Measurements from ENCODE around the gene ARHGAP26. TPM values are rescaled to one million over a fixed set of nuclear protein-coding genes. Genes with fewer than 3 reads are reported as not detected.
"Not testable (repeated sequence)": the region's sequence is repeated elsewhere in the genome, so short reads cannot be mapped to it uniquely, and the experiment has no call there.

The ARHGAP26 gene
- total RNA-seq, 1 donor from 2014 or later: 15.1 TPM

- Mint-ChIP-seq H3K27ac (no peak overlapping the region), H3K27me3 (ENCODE audit: low read depth) (no peaks in the 10 kb centered on the region), H3K9me3 (peaks cover 8% of the 10 kb centered on the region), H3K4me1 (ENCODE audit: low read depth) (peaks cover 57% of the 10 kb centered on the region), H3K4me3 (ENCODE audit: low read depth) (no peak overlapping the region), H3K36me3 (ENCODE audit: low read depth) (peaks cover 38% of the 10 kb centered on the region)
- DNase-seq (ENCODE audit: low spot score): no peak
- intact Hi-C loops (cut with micrococcal nuclease): no loop called here
Measured at GRCh38 chr5:142998316-142999020, 228.3 kb downstream of the ARHGAP26 start.

- Mint-ChIP-seq H3K4me1 (ENCODE audit: low read depth) (peaks cover 65% of the 10 kb centered on the region), H3K36me3 (ENCODE audit: low read depth) (peaks cover 30% of the 10 kb centered on the region)
- H3K4me3 Mint-ChIP-seq (ENCODE audit: low read depth); H3K27ac Mint-ChIP-seq; H3K9me3 Mint-ChIP-seq; H3K27me3 Mint-ChIP-seq (ENCODE audit: low read depth); DNase-seq (ENCODE audit: low spot score): not testable (repeated sequence)
- intact Hi-C loops (cut with micrococcal nuclease): loop anchor here (5.0 to 10.0 kb wide), 6 partner anchors 78 to 967 kb away; no protein-coding TSS in a partner anchor
Measured at GRCh38 chr5:143000551-143000950, 230.4 kb downstream of the ARHGAP26 start.

GRCh38 chr5:143001764-143002351 lies 231.7 kb downstream of the ARHGAP26 start:
- Mint-ChIP-seq H3K9me3 (no peaks in the 10 kb centered on the region), H3K36me3 (ENCODE audit: low read depth) (peaks cover 27% of the 10 kb centered on the region), H3K4me1 (ENCODE audit: low read depth) (peaks cover 69% of the 10 kb centered on the region), H3K4me3 (ENCODE audit: low read depth) (no peak overlapping the region), H3K27me3 (ENCODE audit: low read depth) (no peaks in the 10 kb centered on the region), H3K27ac (peak overlapping the region; percentile 91)
- no peak for DNase-seq (ENCODE audit: low spot score)
- intact Hi-C loops (cut with micrococcal nuclease): loop anchor here (2.0 to 10.0 kb wide), 7 partner anchors 80 to 965 kb away; partner anchors contain the start of gene NR3C1

- intact Hi-C loops (cut with micrococcal nuclease): loop anchor here (1.0 to 10.0 kb wide), 8 partner anchors 80 to 965 kb away; partner anchors contain the start of gene NR3C1
- peaks cover 27% of the 10 kb centered on the region for H3K36me3 Mint-ChIP-seq (ENCODE audit: low read depth)
- no peaks in the 10 kb centered on the region for H3K27me3 Mint-ChIP-seq (ENCODE audit: low read depth)
- H3K9me3 Mint-ChIP-seq: no peaks in the 10 kb centered on the region
- H3K27ac Mint-ChIP-seq: peak overlapping the region; percentile 91
- peak; percentile 65 for DNase-seq (ENCODE audit: low spot score)
- H3K4me1 Mint-ChIP-seq (ENCODE audit: low read depth): peaks cover 73% of the 10 kb centered on the region
- peak overlapping the region; percentile 54 for H3K4me3 Mint-ChIP-seq (ENCODE audit: low read depth)
Measured at GRCh38 chr5:143002459-143003327, 232.5 kb downstream of the ARHGAP26 start.

- Mint-ChIP-seq H3K4me3 (ENCODE audit: low read depth) (peak overlapping the region; percentile 6), H3K9me3 (no peaks in the 10 kb centered on the region), H3K27ac (peak overlapping the region; percentile 91), H3K4me1 (ENCODE audit: low read depth) (peaks cover 78% of the 10 kb centered on the region), H3K27me3 (ENCODE audit: low read depth) (no peaks in the 10 kb centered on the region), H3K36me3 (ENCODE audit: low read depth) (peaks cover 27% of the 10 kb centered on the region)
- DNase-seq (ENCODE audit: low spot score): no peak
- intact Hi-C loops (cut with micrococcal nuclease): loop anchor here (1.0 to 10.0 kb wide), 8 partner anchors 81 to 964 kb away; partner anchors contain the start of gene NR3C1
Measured at GRCh38 chr5:143003328-143003636, 233.1 kb downstream of the ARHGAP26 start.

- Mint-ChIP-seq H3K27ac (peak overlapping the region; percentile 24), H3K9me3 (no peaks in the 10 kb centered on the region), H3K4me1 (ENCODE audit: low read depth) (peaks cover 78% of the 10 kb centered on the region), H3K4me3 (ENCODE audit: low read depth) (no peak overlapping the region), H3K36me3 (ENCODE audit: low read depth) (peaks cover 24% of the 10 kb centered on the region), H3K27me3 (ENCODE audit: low read depth) (no peaks in the 10 kb centered on the region)
- DNase-seq (ENCODE audit: low spot score): no peak
- intact Hi-C loops (cut with micrococcal nuclease): loop anchor here (5.0 to 10.0 kb wide), 9 partner anchors 82 to 1168 kb away; partner anchors contain the start of genes KCTD16 and YIPF5
Measured at GRCh38 chr5:143004361-143005145, 234.4 kb downstream of the ARHGAP26 start.

GRCh38 chr5:143006501-143006900 lies 236.3 kb downstream of the ARHGAP26 start:
- H3K4me1 Mint-ChIP-seq (ENCODE audit: low read depth): peaks cover 86% of the 10 kb centered on the region
- H3K27ac Mint-ChIP-seq: no peak overlapping the region
- DNase-seq (ENCODE audit: low spot score): no peak
- peaks cover 13% of the 10 kb centered on the region for H3K36me3 Mint-ChIP-seq (ENCODE audit: low read depth)
- H3K9me3 Mint-ChIP-seq: no peaks in the 10 kb centered on the region
- no peak overlapping the region for H3K4me3 Mint-ChIP-seq (ENCODE audit: low read depth)
- H3K27me3 Mint-ChIP-seq (ENCODE audit: low read depth): no peaks in the 10 kb centered on the region
- intact Hi-C loops (cut with micrococcal nuclease): loop anchor here (5.0 to 10.0 kb wide), 5 partner anchors 182 to 1166 kb away; partner anchors contain the start of genes KCTD16 and YIPF5

- no peaks in the 10 kb centered on the region for H3K27me3 Mint-ChIP-seq (ENCODE audit: low read depth)
- intact Hi-C loops (cut with micrococcal nuclease): loop anchor here (2.0 to 10.0 kb wide), 11 partner anchors 15 to 1164 kb away; partner anchors contain the start of genes KCTD16 and YIPF5
- peaks cover 78% of the 10 kb centered on the region for H3K4me1 Mint-ChIP-seq (ENCODE audit: low read depth)
- no peaks in the 10 kb centered on the region for H3K9me3 Mint-ChIP-seq
- H3K27ac Mint-ChIP-seq: peak overlapping the region; percentile 29
- DNase-seq (ENCODE audit: low spot score): no peak
- H3K36me3 Mint-ChIP-seq (ENCODE audit: low read depth): peaks cover 13% of the 10 kb centered on the region
- H3K4me3 Mint-ChIP-seq (ENCODE audit: low read depth): peak overlapping the region; percentile 13
Measured at GRCh38 chr5:143008032-143008431, 237.9 kb downstream of the ARHGAP26 start.

- Mint-ChIP-seq H3K9me3 (no peaks in the 10 kb centered on the region), H3K36me3 (ENCODE audit: low read depth) (peaks cover 13% of the 10 kb centered on the region), H3K4me3 (ENCODE audit: low read depth) (peak overlapping the region; percentile 9), H3K27me3 (ENCODE audit: low read depth) (no peaks in the 10 kb centered on the region), H3K27ac (peak overlapping the region; percentile 80), H3K4me1 (ENCODE audit: low read depth) (peaks cover 76% of the 10 kb centered on the region)
- intact Hi-C loops (cut with micrococcal nuclease): loop anchor here (1.0 to 10.0 kb wide), 18 partner anchors 14 to 1181 kb away; partner anchors contain the start of genes KCTD16 and YIPF5
- peak; percentile 82 for DNase-seq (ENCODE audit: low spot score)
Measured at GRCh38 chr5:143008809-143009521, 238.8 kb downstream of the ARHGAP26 start.

GRCh38 chr5:143010351-143010750 lies 240.2 kb downstream of the ARHGAP26 start:
- H3K36me3 Mint-ChIP-seq (ENCODE audit: low read depth): peaks cover 19% of the 10 kb centered on the region
- intact Hi-C loops (cut with micrococcal nuclease): no loop called here
- no peaks in the 10 kb centered on the region for H3K9me3 Mint-ChIP-seq
- no peaks in the 10 kb centered on the region for H3K27me3 Mint-ChIP-seq (ENCODE audit: low read depth)
- H3K4me3 Mint-ChIP-seq (ENCODE audit: low read depth): no peak overlapping the region
- H3K27ac Mint-ChIP-seq: no peak overlapping the region
- peaks cover 78% of the 10 kb centered on the region for H3K4me1 Mint-ChIP-seq (ENCODE audit: low read depth)
- no peak for DNase-seq (ENCODE audit: low spot score)

- no peak overlapping the region for H3K4me3 Mint-ChIP-seq (ENCODE audit: low read depth)
- no peaks in the 10 kb centered on the region for H3K27me3 Mint-ChIP-seq (ENCODE audit: low read depth)
- peak overlapping the region; percentile 36 for H3K27ac Mint-ChIP-seq
- H3K4me1 Mint-ChIP-seq (ENCODE audit: low read depth): peaks cover 69% of the 10 kb centered on the region
- H3K9me3 Mint-ChIP-seq: no peaks in the 10 kb centered on the region
- no peak for DNase-seq (ENCODE audit: low spot score)
- H3K36me3 Mint-ChIP-seq (ENCODE audit: low read depth): peaks cover 19% of the 10 kb centered on the region
- intact Hi-C loops (cut with micrococcal nuclease): no loop called here
Measured at GRCh38 chr5:143011585-143011984, 241.4 kb downstream of the ARHGAP26 start.

Measured in activated T-helper 2 cell treated with anti-CD3 and anti-CD28 coated beads, Interferon-gamma antibody, Interleukin-2, Interleukin-4, amounts not matched to agents 10 μg/mL and 5 μg/mL and 100 μg/mL, durations not matched to agents 14 hours and 24 hours and 36 hours (primary cell).